SK-MEL-5 (cell line): Measurements from ENCODE around the gene DRAM1. TPM values are rescaled to one million over a fixed set of nuclear protein-coding genes. Genes with fewer than 3 reads are reported as not detected.

Experiments used
- DNase-seq: peaks from one replicate; pipeline ENCODE4 v3.0.0-alpha.2; 2016; ENCODE audit warnings: low read depth, low spot score
- in situ Hi-C: cut with HindIII; loops from 2 replicates; pipeline ENCODE4 v1.10.0; 2016; ENCODE audit warnings: low sequenced_read_pairs, high pct_unique_total_duplicates, low pct_unique_long_range_greater_than_20kb
- small RNA-seq, 2 experiments: library from RNA; depleted of rRNA; stranded (forward); fragments of <200 nt; gene quantifications; one replicate each; pipeline ENCODE3, GENCODE V24; 2014
- total RNA-seq: library from RNA; depleted of rRNA; stranded (reverse); fragments of >200 nt; shearing (Covaris generic); gene quantifications from 2 replicates; pipeline ENCODE4 v1.2.3, GENCODE V29; 2014; rRNA removed

The DRAM1 gene
- total RNA-seq, 1 experiment from 2014 or later = 9.3 TPM

- no peak for DNase-seq
- in situ Hi-C loops = no loop called here
These were observed 73.8 kb downstream of the DRAM1 start for GRCh38 chr12:101951002-101951670.

GRCh38 chr12:101954113-101954512, 76.7 kb downstream of the DRAM1 start:
- no peak for DNase-seq
- in situ Hi-C loops = no loop called here

- in situ Hi-C loops = no loop called here
- DNase-seq = no peak
These were observed 77.3 kb downstream of the DRAM1 start for GRCh38 chr12:101954676-101955075.

GRCh38 chr12:101957252-101957959, 80.0 kb downstream of the DRAM1 start:
- in situ Hi-C loops = no loop called here

GRCh38 chr12:101959607-101960006, 82.2 kb downstream of the DRAM1 start:
- in situ Hi-C loops = no loop called here
- no peak for DNase-seq

More at GRCh38 chr12:101957252-101957959, 80.0 kb downstream of the DRAM1 start:
- DNase-seq = no peak

- DNase-seq = peak; percentile 40
- in situ Hi-C loops = no loop called here
These were observed 85.1 kb downstream of the DRAM1 start for GRCh38 chr12:101962486-101962885.

- in situ Hi-C loops = no loop called here
- no peak for DNase-seq
These were observed 86.3 kb downstream of the DRAM1 start for GRCh38 chr12:101963697-101964096.

- DNase-seq = no peak
- in situ Hi-C loops = no loop called here
These were observed 89.1 kb downstream of the DRAM1 start for GRCh38 chr12:101966496-101966895.

GRCh38 chr12:101967506-101967905, 90.1 kb downstream of the DRAM1 start:
- DNase-seq = no peak
- in situ Hi-C loops = no loop called here

- no peak for DNase-seq
- in situ Hi-C loops = no loop called here
These were observed 91.4 kb downstream of the DRAM1 start for GRCh38 chr12:101968770-101969169.

Small RNAs within 50 kb of the gene (small RNA-seq; reads per million reads assigned to genes)
- gene RNA5SP369 (0.02 to 0.86 reads per million in 2 experiments), gene RNU6-1183P (0 reads per million in 2 experiments)

Other genes starting within 250 kb of the DRAM1 start
- gene CHPT1, start 179.9 kb upstream of the DRAM1 start, total RNA-seq = 137 and 161 TPM in 2 replicates
- 0.29 and 0.63 TPM in 2 replicates for gene SYCP3, start 138.1 kb upstream of the DRAM1 start, total RNA-seq
- gene GNPTAB, start 46.6 kb upstream of the DRAM1 start, total RNA-seq = 108 and 110 TPM in 2 replicates
- 57.3 and 57.6 TPM in 2 replicates for gene WASHC3, start 184.4 kb downstream of the DRAM1 start, total RNA-seq
- 64.9 and 71.1 TPM in 2 replicates for gene NUP37, start 242.5 kb downstream of the DRAM1 start, total RNA-seq
- 20.9 and 24.2 TPM in 2 replicates for gene PARPBP, start 242.6 kb downstream of the DRAM1 start, total RNA-seq